GM23338 (cell line): ENCODE results near the gene LORICRIN. TPM values are rescaled to one million over a fixed set of nuclear protein-coding genes. Genes with fewer than 3 reads are reported as not detected.

Source experiments
- ATAC-seq: fragments of 200-7000 bp; cut with Tn5 transposase; 3 replicates; pipeline ENCODE4 v1.9.1; 2020
- DNase-seq: peaks from one replicate; pipeline ENCODE4 v3.0.0-alpha.2; 2015; ENCODE audit warnings: low spot score
- H2AFZ ChIP-seq: fragments of 200-600 bp; sonication (generic); 2 replicates; pipeline ENCODE4 v1.8.0; 2016; ENCODE audit warnings: antibody characterized with exemption, mild to moderate bottlenecking, moderate library complexity
- H3F3A ChIP-seq: fragments of 200-600 bp; sonication (generic); replicated peaks from 2 replicates; pipeline ENCODE4 v1.8.0; 2017; ENCODE audit warnings: antibody characterized with exemption, mixed run types, low read depth
- H3K27ac ChIP-seq: fragments of 200-600 bp; sonication (generic); 2 replicates; pipeline ENCODE4 v1.6.1; 2016; ENCODE audit warnings: low read depth
- H3K27me3 ChIP-seq: fragments of 200-600 bp; sonication (generic); 2 replicates; pipeline ENCODE4 v1.8.0; 2016; ENCODE audit warnings: mild to moderate bottlenecking, mixed run types, moderate library complexity; ENCODE audit not compliant: insufficient read depth
- H3K36me3 ChIP-seq: fragments of 200-600 bp; sonication (generic); 2 replicates; pipeline ENCODE4 v1.8.0; 2016; ENCODE audit warnings: mild to moderate bottlenecking; ENCODE audit not compliant: insufficient read depth
- H3K4me1 ChIP-seq: fragments of 200-600 bp; sonication (generic); 2 replicates; pipeline ENCODE4 v1.8.0; 2016; ENCODE audit warnings: mild to moderate bottlenecking, moderate library complexity; ENCODE audit not compliant: insufficient read depth
- H3K4me2 ChIP-seq: fragments of 200-600 bp; sonication (generic); 2 replicates; pipeline ENCODE4 v1.7.1; 2017; ENCODE audit warnings: mixed run types
- H3K4me3 ChIP-seq: fragments of 200-600 bp; sonication (generic); 2 replicates; pipeline ENCODE4 v1.6.1; 2016; ENCODE audit warnings: mixed run types
- H3K79me2 ChIP-seq: fragments of 200-600 bp; sonication (generic); replicated peaks from 2 replicates; pipeline ENCODE4 v1.8.0; 2017; ENCODE audit warnings: mild to moderate bottlenecking; ENCODE audit not compliant: insufficient read depth
- H3K9me2 ChIP-seq: fragments of 200-600 bp; sonication (generic); 2 replicates; pipeline ENCODE4 v1.8.0; 2017; ENCODE audit not compliant: insufficient read depth
- H4K20me1 ChIP-seq: fragments of 200-600 bp; sonication (generic); replicated peaks from 2 replicates; pipeline ENCODE4 v1.8.0; 2017; ENCODE audit warnings: mild to moderate bottlenecking; ENCODE audit not compliant: insufficient read depth
- H3K27ac Mint-ChIP-seq: 2 replicates; pipeline ENCODE4 v1.8.0; 2020; ENCODE audit warnings: inconsistent platforms, mild to moderate bottlenecking, moderate library complexity, mixed read lengths
- H3K27me3 Mint-ChIP-seq: 3 replicates; pipeline ENCODE4 v1.8.0; 2022; ENCODE audit warnings: low read depth, mild to moderate bottlenecking, moderate library complexity, mixed read lengths, inconsistent platforms; ENCODE audit not compliant: insufficient read depth, poor library complexity
- H3K36me3 Mint-ChIP-seq: 3 replicates; pipeline ENCODE4 v1.8.0; 2021; ENCODE audit warnings: low read depth, mild to moderate bottlenecking, inconsistent platforms, moderate library complexity, mixed read lengths
- H3K4me1 Mint-ChIP-seq: 3 replicates; pipeline ENCODE4 v1.8.0; 2020; ENCODE audit warnings: mild to moderate bottlenecking, inconsistent platforms, mixed read lengths
- H3K4me3 Mint-ChIP-seq: 3 replicates; pipeline ENCODE4 v1.8.0; 2021; ENCODE audit warnings: moderate library complexity, mild to moderate bottlenecking, inconsistent platforms, mixed read lengths
- H3K9me3 Mint-ChIP-seq: 3 replicates; pipeline ENCODE4 v1.8.0; 2020; ENCODE audit warnings: moderate library complexity, mild to moderate bottlenecking, inconsistent platforms, mixed read lengths
- CREB1 ChIP-seq: fragments of 250-450 bp; sonication (Bioruptor Pico); IDR thresholded peaks from 2 replicates; pipeline ENCODE4 v1.5.0; 2020; ENCODE audit warnings: low read depth, mild to moderate bottlenecking, moderate library complexity
- EZH2 ChIP-seq: fragments of 200-600 bp; sonication (generic); IDR thresholded peaks from one replicate; pipeline ENCODE4 v1.8.0; 2017; ENCODE audit warnings: antibody characterized with exemption, mild to moderate bottlenecking, low read depth; ENCODE audit not compliant: unreplicated experiment
- EZH2phosphoT487 ChIP-seq: fragments of 200-600 bp; sonication (generic); IDR thresholded peaks from one replicate; pipeline ENCODE4 v1.8.1; 2018; ENCODE audit warnings: antibody characterized with exemption; ENCODE audit not compliant: unreplicated experiment
- JUNB ChIP-seq: IDR thresholded peaks from one replicate; pipeline ENCODE4 v1.6.1; 2016; ENCODE audit warnings: antibody characterized with exemption; ENCODE audit not compliant: unreplicated experiment
- NANOG ChIP-seq: IDR thresholded peaks from 2 replicates; pipeline ENCODE4 v1.6.1; 2016; ENCODE audit warnings: antibody characterized with exemption, borderline replicate concordance
- POLR2AphosphoS5 ChIP-seq: IDR thresholded peaks from 2 replicates; pipeline ENCODE4 v1.6.1; 2016; ENCODE audit warnings: antibody characterized with exemption, low read depth
- STAT1 ChIP-seq: IDR thresholded peaks from one replicate; pipeline ENCODE4 v1.6.1; 2016; ENCODE audit warnings: antibody characterized with exemption; ENCODE audit not compliant: unreplicated experiment
- ZNF114 ChIP-seq: fragments of 250-450 bp; sonication (Bioruptor Pico); IDR thresholded peaks from 2 replicates; pipeline ENCODE4 v1.5.0; 2020; ENCODE audit warnings: mild to moderate bottlenecking, moderate library complexity
- ZNF331 ChIP-seq: fragments of 250-450 bp; sonication (Bioruptor Pico); IDR thresholded peaks from 2 replicates; pipeline ENCODE4 v1.5.0; 2020; ENCODE audit warnings: low read depth, mild to moderate bottlenecking, moderate library complexity
- polyA plus RNA-seq: library from polyadenylated mRNA; unstranded; fragments of >200 nt; fragmentation: Nextera tagmentation; extraction: Ambion mirVana; gene quantifications from 2 replicates; pipeline ENCODE4 v1.2.1, GENCODE V29; 2016
- total RNA-seq: library from RNA; depleted of rRNA; stranded (reverse); fragments of >200 nt; shearing (Covaris generic); gene quantifications from 2 replicates; pipeline ENCODE4 v1.2.3, GENCODE V29; 2014
- TF ChIP-seq, protein P1 (sequence below), 2 experiments: fragments of 200-600 bp in 1 of 2; sonication (generic) in 1 of 2; conservative IDR thresholded peaks; 2 replicates each; pipeline versions ENCODE4 v1.5.1 to v1.6.1; 2016 to 2017; ENCODE audit warnings: antibody characterized with exemption in 2 of 2, low read depth in 2 of 2, mild to moderate bottlenecking in 2 of 2, moderate library complexity in 1 of 2
- TF ChIP-seq, protein P2 (sequence below): fragments of 250-450 bp; sonication (Bioruptor Pico); IDR thresholded peaks from 2 replicates; pipeline ENCODE4 v1.5.0; 2020; ENCODE audit warnings: mild to moderate bottlenecking, moderate library complexity
- TF ChIP-seq, protein P3 (sequence below): IDR thresholded peaks from 2 replicates; pipeline ENCODE4 v1.6.1; 2016; ENCODE audit warnings: antibody characterized with exemption
- TF ChIP-seq, protein P4 (sequence below): IDR thresholded peaks from one replicate; pipeline ENCODE4 v1.6.1; 2018; ENCODE audit warnings: antibody characterized with exemption; ENCODE audit not compliant: unreplicated experiment

Gene LORICRIN
- total and polyA plus RNA-seq, 2 experiments from 2014 or later: 0.23 TPM; not detected in 1

DNA sequence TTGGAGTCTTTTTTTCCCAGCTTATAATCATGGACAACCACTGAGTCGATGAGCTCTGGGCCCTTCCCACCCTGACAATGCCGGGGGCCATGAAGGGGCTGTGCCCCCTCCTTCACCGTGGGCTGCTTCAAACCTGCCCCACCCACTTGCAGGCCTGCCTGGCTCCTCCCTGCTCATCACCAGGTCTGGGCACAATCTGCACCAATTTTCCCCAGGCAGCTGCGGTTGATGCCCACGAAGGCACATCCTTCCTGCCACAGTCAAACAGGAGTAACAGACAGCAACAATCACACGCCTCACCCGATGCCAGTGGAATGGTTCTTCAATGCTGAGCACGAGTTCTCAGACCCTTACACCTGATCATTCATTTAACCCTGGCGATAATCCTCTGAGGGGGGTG lies 34.4 kb downstream of the LORICRIN start:
- H3K4me3 Mint-ChIP-seq: no peak overlapping the region
- no peak for ATAC-seq
- TF ChIP-seq, protein P1, sequence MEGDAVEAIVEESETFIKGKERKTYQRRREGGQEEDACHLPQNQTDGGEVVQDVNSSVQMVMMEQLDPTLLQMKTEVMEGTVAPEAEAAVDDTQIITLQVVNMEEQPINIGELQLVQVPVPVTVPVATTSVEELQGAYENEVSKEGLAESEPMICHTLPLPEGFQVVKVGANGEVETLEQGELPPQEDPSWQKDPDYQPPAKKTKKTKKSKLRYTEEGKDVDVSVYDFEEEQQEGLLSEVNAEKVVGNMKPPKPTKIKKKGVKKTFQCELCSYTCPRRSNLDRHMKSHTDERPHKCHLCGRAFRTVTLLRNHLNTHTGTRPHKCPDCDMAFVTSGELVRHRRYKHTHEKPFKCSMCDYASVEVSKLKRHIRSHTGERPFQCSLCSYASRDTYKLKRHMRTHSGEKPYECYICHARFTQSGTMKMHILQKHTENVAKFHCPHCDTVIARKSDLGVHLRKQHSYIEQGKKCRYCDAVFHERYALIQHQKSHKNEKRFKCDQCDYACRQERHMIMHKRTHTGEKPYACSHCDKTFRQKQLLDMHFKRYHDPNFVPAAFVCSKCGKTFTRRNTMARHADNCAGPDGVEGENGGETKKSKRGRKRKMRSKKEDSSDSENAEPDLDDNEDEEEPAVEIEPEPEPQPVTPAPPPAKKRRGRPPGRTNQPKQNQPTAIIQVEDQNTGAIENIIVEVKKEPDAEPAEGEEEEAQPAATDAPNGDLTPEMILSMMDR (conservative IDR thresholded peaks at IDR 0.05; ENCODE audit: low read depth in 2 of 2): no peak
- TF ChIP-seq POLR2AphosphoS5 (no peak), NANOG (no peak), EZH2 (no peak), CREB1 (CRISPR knock-in tag) (no peak), ZNF114 (CRISPR knock-in tag) (no peak), STAT1 (no peak), JUNB (no peak), ZNF331 (CRISPR knock-in tag) (no peak), EZH2phosphoT487 (no peak)
- TF ChIP-seq, protein P2, sequence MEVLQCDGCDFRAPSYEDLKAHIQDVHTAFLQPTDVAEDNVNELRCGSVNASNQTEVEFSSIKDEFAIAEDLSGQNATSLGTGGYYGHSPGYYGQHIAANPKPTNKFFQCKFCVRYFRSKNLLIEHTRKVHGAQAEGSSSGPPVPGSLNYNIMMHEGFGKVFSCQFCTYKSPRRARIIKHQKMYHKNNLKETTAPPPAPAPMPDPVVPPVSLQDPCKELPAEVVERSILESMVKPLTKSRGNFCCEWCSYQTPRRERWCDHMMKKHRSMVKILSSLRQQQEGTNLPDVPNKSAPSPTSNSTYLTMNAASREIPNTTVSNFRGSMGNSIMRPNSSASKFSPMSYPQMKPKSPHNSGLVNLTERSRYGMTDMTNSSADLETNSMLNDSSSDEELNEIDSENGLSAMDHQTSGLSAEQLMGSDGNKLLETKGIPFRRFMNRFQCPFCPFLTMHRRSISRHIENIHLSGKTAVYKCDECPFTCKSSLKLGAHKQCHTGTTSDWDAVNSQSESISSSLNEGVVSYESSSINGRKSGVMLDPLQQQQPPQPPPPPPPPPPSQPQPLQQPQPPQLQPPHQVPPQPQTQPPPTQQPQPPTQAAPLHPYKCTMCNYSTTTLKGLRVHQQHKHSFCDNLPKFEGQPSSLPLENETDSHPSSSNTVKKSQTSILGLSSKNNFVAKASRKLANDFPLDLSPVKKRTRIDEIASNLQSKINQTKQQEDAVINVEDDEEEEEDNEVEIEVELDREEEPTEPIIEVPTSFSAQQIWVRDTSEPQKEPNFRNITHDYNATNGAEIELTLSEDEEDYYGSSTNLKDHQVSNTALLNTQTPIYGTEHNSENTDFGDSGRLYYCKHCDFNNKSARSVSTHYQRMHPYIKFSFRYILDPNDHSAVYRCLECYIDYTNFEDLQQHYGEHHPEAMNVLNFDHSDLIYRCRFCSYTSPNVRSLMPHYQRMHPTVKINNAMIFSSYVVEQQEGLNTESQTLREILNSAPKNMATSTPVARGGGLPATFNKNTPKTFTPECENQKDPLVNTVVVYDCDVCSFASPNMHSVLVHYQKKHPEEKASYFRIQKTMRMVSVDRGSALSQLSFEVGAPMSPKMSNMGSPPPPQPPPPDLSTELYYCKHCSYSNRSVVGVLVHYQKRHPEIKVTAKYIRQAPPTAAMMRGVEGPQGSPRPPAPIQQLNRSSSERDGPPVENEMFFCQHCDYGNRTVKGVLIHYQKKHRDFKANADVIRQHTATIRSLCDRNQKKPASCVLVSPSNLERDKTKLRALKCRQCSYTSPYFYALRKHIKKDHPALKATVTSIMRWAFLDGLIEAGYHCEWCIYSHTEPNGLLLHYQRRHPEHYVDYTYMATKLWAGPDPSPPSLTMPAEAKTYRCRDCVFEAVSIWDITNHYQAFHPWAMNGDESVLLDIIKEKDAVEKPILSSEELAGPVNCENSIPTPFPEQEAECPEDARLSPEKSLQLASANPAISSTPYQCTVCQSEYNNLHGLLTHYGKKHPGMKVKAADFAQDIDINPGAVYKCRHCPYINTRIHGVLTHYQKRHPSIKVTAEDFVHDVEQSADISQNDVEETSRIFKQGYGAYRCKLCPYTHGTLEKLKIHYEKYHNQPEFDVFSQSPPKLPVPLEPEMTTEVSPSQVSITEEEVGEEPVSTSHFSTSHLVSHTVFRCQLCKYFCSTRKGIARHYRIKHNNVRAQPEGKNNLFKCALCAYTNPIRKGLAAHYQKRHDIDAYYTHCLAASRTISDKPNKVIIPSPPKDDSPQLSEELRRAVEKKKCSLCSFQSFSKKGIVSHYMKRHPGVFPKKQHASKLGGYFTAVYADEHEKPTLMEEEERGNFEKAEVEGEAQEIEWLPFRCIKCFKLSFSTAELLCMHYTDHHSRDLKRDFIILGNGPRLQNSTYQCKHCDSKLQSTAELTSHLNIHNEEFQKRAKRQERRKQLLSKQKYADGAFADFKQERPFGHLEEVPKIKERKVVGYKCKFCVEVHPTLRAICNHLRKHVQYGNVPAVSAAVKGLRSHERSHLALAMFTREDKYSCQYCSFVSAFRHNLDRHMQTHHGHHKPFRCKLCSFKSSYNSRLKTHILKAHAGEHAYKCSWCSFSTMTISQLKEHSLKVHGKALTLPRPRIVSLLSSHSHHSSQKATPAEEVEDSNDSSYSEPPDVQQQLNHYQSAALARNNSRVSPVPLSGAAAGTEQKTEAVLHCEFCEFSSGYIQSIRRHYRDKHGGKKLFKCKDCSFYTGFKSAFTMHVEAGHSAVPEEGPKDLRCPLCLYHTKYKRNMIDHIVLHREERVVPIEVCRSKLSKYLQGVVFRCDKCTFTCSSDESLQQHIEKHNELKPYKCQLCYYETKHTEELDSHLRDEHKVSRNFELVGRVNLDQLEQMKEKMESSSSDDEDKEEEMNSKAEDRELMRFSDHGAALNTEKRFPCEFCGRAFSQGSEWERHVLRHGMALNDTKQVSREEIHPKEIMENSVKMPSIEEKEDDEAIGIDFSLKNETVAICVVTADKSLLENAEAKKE (CRISPR knock-in tag): no peak
- TF ChIP-seq, protein P3, sequence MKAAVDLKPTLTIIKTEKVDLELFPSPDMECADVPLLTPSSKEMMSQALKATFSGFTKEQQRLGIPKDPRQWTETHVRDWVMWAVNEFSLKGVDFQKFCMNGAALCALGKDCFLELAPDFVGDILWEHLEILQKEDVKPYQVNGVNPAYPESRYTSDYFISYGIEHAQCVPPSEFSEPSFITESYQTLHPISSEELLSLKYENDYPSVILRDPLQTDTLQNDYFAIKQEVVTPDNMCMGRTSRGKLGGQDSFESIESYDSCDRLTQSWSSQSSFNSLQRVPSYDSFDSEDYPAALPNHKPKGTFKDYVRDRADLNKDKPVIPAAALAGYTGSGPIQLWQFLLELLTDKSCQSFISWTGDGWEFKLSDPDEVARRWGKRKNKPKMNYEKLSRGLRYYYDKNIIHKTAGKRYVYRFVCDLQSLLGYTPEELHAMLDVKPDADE: no peak
- TF ChIP-seq, protein P4, sequence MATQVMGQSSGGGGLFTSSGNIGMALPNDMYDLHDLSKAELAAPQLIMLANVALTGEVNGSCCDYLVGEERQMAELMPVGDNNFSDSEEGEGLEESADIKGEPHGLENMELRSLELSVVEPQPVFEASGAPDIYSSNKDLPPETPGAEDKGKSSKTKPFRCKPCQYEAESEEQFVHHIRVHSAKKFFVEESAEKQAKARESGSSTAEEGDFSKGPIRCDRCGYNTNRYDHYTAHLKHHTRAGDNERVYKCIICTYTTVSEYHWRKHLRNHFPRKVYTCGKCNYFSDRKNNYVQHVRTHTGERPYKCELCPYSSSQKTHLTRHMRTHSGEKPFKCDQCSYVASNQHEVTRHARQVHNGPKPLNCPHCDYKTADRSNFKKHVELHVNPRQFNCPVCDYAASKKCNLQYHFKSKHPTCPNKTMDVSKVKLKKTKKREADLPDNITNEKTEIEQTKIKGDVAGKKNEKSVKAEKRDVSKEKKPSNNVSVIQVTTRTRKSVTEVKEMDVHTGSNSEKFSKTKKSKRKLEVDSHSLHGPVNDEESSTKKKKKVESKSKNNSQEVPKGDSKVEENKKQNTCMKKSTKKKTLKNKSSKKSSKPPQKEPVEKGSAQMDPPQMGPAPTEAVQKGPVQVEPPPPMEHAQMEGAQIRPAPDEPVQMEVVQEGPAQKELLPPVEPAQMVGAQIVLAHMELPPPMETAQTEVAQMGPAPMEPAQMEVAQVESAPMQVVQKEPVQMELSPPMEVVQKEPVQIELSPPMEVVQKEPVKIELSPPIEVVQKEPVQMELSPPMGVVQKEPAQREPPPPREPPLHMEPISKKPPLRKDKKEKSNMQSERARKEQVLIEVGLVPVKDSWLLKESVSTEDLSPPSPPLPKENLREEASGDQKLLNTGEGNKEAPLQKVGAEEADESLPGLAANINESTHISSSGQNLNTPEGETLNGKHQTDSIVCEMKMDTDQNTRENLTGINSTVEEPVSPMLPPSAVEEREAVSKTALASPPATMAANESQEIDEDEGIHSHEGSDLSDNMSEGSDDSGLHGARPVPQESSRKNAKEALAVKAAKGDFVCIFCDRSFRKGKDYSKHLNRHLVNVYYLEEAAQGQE: no peak
- Histone ChIP-seq H3K4me3 (no peak overlapping the region), H3K4me2 (no peak overlapping the region), H3K9me2 (no peaks in the 10 kb centered on the region), H3K79me2 (no peaks in the 10 kb centered on the region), H3K27me3 (no peaks in the 10 kb centered on the region), H3K36me3 (no peaks in the 10 kb centered on the region), H3K27ac (no peak overlapping the region), H3K4me1 (no peaks in the 10 kb centered on the region), H4K20me1 (no peaks in the 10 kb centered on the region), H3F3A (no peaks in the 10 kb centered on the region), H2AFZ (no peak overlapping the region)
- peaks cover 8% of the 10 kb centered on the region for H3K27me3 Mint-ChIP-seq
- H3K27ac Mint-ChIP-seq: no peak overlapping the region
- peaks cover 5% of the 10 kb centered on the region for H3K4me1 Mint-ChIP-seq
- no peaks in the 10 kb centered on the region for H3K36me3 Mint-ChIP-seq
- no peaks in the 10 kb centered on the region for H3K9me3 Mint-ChIP-seq
- DNase-seq: no peak
